HepG2 (cell line): ENCODE data around the gene SPON2. TPM values are rescaled to one million over a fixed set of nuclear protein-coding genes. Genes with fewer than 3 reads are reported as not detected.

ENCODE experiments used
- ATF5 ChIP-seq: sonication (generic); formaldehyde crosslinking; IDR thresholded peaks from 2 replicates; pipeline ENCODE4 v1.4.0; 2020; ENCODE audit warnings: mild to moderate bottlenecking, low read depth, missing genetic modification reagents
- BCLAF1 ChIP-seq: fragments of 450-650 bp; IDR thresholded peaks from 2 replicates; pipeline ENCODE4 v1.6.1; 2017; ENCODE audit warnings: mild to moderate bottlenecking
- CREB1 ChIP-seq, 2 experiments: fragments of 450-650 bp in 1 of 2; IDR thresholded peaks; 2 replicates each; pipeline ENCODE4 v1.6.1; 2016 to 2017; ENCODE audit warnings: control low read depth in 1 of 2, mild to moderate bottlenecking in 1 of 2, missing compliant biosample characterization in 1 of 2, missing genetic modification characterization in 1 of 2
- DMTF1 ChIP-seq: sonication (generic); formaldehyde crosslinking; IDR thresholded peaks from 2 replicates; pipeline ENCODE4 v1.4.0; 2020; ENCODE audit warnings: mild to moderate bottlenecking, missing genetic modification reagents
- EED ChIP-seq: sonication (generic); formaldehyde crosslinking; IDR thresholded peaks from 2 replicates; pipeline ENCODE4 v1.5.0; 2020; ENCODE audit warnings: mild to moderate bottlenecking, missing genetic modification reagents
- HMGXB4 ChIP-seq, 2 experiments: sonication (generic) in 1 of 2; formaldehyde crosslinking in 1 of 2; IDR thresholded peaks; 2 replicates each; pipeline versions ENCODE4 v1.4.0 to v1.6.1; 2018 to 2020; ENCODE audit warnings: missing genetic modification reagents in 2 of 2, borderline replicate concordance in 1 of 2, low read depth in 1 of 2, mild to moderate bottlenecking in 1 of 2, missing biosample characterization in 1 of 2
- MAX ChIP-seq: IDR thresholded peaks from 2 replicates; pipeline ENCODE4 v1.6.1; 2012; ENCODE audit warnings: inconsistent platforms
- MEIS1 ChIP-seq: sonication (generic); formaldehyde crosslinking; IDR thresholded peaks from 2 replicates; pipeline ENCODE4 v1.9.0; 2021; ENCODE audit warnings: mild to moderate bottlenecking, missing genetic modification reagents, moderate library complexity, borderline replicate concordance
- NFE2L2 ChIP-seq: fragments of 150-350 bp; IDR thresholded peaks from 2 replicates; pipeline ENCODE4 v1.6.1; 2014; ENCODE audit warnings: low read length
- NFIB ChIP-seq: sonication (generic); formaldehyde crosslinking; IDR thresholded peaks from 2 replicates; pipeline ENCODE4 v1.9.0; 2021; ENCODE audit warnings: missing genetic modification reagents, mild to moderate bottlenecking, borderline replicate concordance
- NR2F6 ChIP-seq, 2 experiments: IDR thresholded peaks; 2 replicates each; pipeline ENCODE4 v1.6.1; 2016; ENCODE audit warnings: antibody characterized with exemption in 1 of 2, mild to moderate bottlenecking in 1 of 2
- U2AF1 ChIP-seq: fragments of 200-400 bp; formaldehyde crosslinking; optimal IDR thresholded peaks from 2 replicates; pipeline ENCODE3; 2017; ENCODE audit warnings: mild to moderate bottlenecking, low read depth, low read length
- ZNF280B ChIP-seq: sonication (generic); formaldehyde crosslinking; IDR thresholded peaks from 2 replicates; pipeline ENCODE4 v1.5.0; 2020; ENCODE audit warnings: missing genetic modification reagents, mild to moderate bottlenecking, borderline replicate concordance
- ZNF30 ChIP-seq: sonication (generic); formaldehyde crosslinking; IDR thresholded peaks from 2 replicates; pipeline ENCODE4 v1.5.0; 2020; ENCODE audit warnings: mild to moderate bottlenecking, missing genetic modification reagents
- ZNF383 ChIP-seq: sonication (generic); formaldehyde crosslinking; IDR thresholded peaks from 2 replicates; pipeline ENCODE4 v1.4.0; 2020; ENCODE audit warnings: missing genetic modification reagents, mild to moderate bottlenecking, borderline replicate concordance
- ZNF556 ChIP-seq: sonication (generic); formaldehyde crosslinking; IDR thresholded peaks from 2 replicates; pipeline ENCODE4 v1.4.0; 2020; ENCODE audit warnings: mild to moderate bottlenecking, missing genetic modification reagents, borderline replicate concordance
- ZNF781 ChIP-seq: sonication (generic); formaldehyde crosslinking; IDR thresholded peaks from 2 replicates; pipeline ENCODE4 v1.5.1; 2020; ENCODE audit warnings: borderline replicate concordance, mild to moderate bottlenecking, missing genetic modification reagents; ENCODE audit errors: not compliant biosample characterization
- ZNF879 ChIP-seq: sonication (generic); formaldehyde crosslinking; IDR thresholded peaks from 2 replicates; pipeline ENCODE4 v1.8.1; 2023; ENCODE audit warnings: missing genetic modification reagents
- polyA plus RNA-seq, 8 experiments: library from polyadenylated mRNA; depleted of rRNA in 3 of 8; stranded (reverse) in 7 of 8; unstranded in 1 of 8; fragments of >200 nt; fragmentation: Illumina TruSeq in 4 of 8; extraction: Trizol in 4 of 8; gene quantifications; 2 replicates each; pipeline versions ENCODE4 v1.2.1 to v1.2.3, GENCODE V29; 2011 to 2016; ENCODE audit warnings: low read depth in 4 of 8, missing spikeins in 1 of 8, mixed read lengths in 1 of 8; ENCODE audit not compliant: insufficient read depth in 1 of 8
- total RNA-seq, 5 experiments: library from RNA; depleted of rRNA; stranded (reverse); fragments of >200 nt; fragmentation: Illumina TruSeq; extraction: Trizol; gene quantifications; 2 replicates each; pipeline ENCODE4 v1.2.3, GENCODE V29; 2016; ENCODE audit warnings: low read depth in 1 of 5

SPON2 gene
- total and polyA plus RNA-seq, 2 of the 13 experiments (the other 11 are each of a cell fraction or from before 2014, with no cell fraction given) = 17.4 to 55.2 TPM

- no peak for TF ChIP-seq BCLAF1
- no peak for TF ChIP-seq ATF5 (CRISPR knock-in tag)
- TF ChIP-seq ZNF280B (CRISPR knock-in tag) = no peak
- TF ChIP-seq HMGXB4 (CRISPR knock-in tag; IDR thresholded peaks at IDR 0.05; ENCODE audit: borderline replicate concordance in 1 of 2, low read depth in 1 of 2) = 0 out of 4 replicates have a peak, but pooled peaks of 1 of the 2 experiments have one; percentile 0
- no peak for TF ChIP-seq U2AF1
- TF ChIP-seq MAX = no peak; the same call in 1 of the 2 replicates
- 0 out of 2 replicates have a peak, but pooled peaks have one; percentile 16 for TF ChIP-seq EED (CRISPR knock-in tag)
- TF ChIP-seq MEIS1 (CRISPR knock-in tag) = 0 out of 2 replicates have a peak, but pooled peaks have one; percentile 60
- TF ChIP-seq DMTF1 = 0 out of 2 replicates have a peak, but pooled peaks have one; percentile 64
- peak; percentile 22; the same call in 1 of the 2 replicates for TF ChIP-seq ZNF556 (CRISPR knock-in tag)
- no peak for TF ChIP-seq CREB1 (IDR thresholded peaks at IDR 0.05)
- no peak for TF ChIP-seq CREB1 (CRISPR knock-in tag; IDR thresholded peaks at IDR 0.05)
- no peak for TF ChIP-seq NR2F6 (IDR thresholded peaks at IDR 0.05)
- peak; percentile 35; the same call in 1 of the 2 replicates for TF ChIP-seq NR2F6 (CRISPR knock-in tag; IDR thresholded peaks at IDR 0.05)
- TF ChIP-seq NFIB (CRISPR knock-in tag) = no peak
- no peak for TF ChIP-seq NFE2L2
- TF ChIP-seq ZNF383 (CRISPR knock-in tag) = 0 out of 2 replicates have a peak, but pooled peaks have one; percentile 79
- TF ChIP-seq ZNF781 (CRISPR knock-in tag) = peak; percentile 84
- 0 out of 2 replicates have a peak, but pooled peaks have one; percentile 74 for TF ChIP-seq ZNF30 (CRISPR knock-in tag)
- peak; percentile 46; the same call in 1 of the 2 replicates for TF ChIP-seq ZNF879 (CRISPR knock-in tag)
These were observed 32.0 kb upstream of the SPON2 start (continued) for GRCh38 chr4:1204286-1204827.
